Activated T-cell treated with anti-CD3 and anti-CD28 coated beads for 1 hour (primary cell): Measurements from ENCODE around the gene FOS.
"Not testable (repeated sequence)": the region's sequence is repeated elsewhere in the genome, so short reads cannot be mapped to it uniquely, and the experiment has no call there.

ENCODE experiments used
- DNase-seq: peaks from one replicate; pipeline ENCODE4 v3.0.0-alpha.2; 2020; ENCODE audit warnings: low read depth

The FOS gene

DNA sequence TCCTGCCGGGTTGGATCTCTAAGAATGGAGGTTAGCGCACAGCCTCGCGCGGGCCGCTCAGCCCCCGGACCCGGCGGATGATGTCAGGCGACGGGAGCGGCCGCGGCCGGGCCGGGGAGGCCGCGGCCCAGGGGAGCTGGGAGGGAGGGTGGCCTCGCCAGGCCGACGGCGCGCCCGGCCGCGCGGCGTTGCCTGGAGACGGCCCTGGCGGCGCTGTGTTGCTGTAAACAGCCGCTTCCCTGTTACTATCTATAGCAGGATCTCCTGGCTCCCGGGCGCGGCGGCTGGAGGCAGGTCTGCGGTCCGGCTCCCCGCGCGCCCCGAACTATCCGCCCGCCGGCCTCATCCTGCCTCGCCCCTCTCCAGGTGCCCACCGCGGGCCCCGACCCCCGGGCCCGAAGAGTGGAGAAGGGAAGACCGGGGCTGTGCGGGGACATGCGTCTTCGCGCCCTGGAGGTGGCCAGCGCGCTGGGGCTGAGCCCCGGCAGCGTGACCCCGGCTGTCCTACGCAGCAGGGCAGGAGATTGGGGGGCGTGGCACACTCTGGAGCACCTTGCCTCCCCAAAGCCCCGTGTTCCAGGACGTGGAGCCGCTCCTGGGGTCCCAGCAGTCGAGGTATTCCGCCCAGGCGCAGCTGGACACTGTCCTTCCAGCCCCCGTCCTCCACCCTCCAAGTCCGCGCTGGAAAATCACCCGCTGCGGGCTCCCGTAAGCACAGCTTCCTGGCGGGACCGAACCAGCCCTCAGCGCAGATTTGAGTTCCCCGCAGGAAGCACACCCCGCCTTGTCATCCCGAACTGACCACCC is 1.4 kb upstream of the FOS start:
- peak; percentile 44 for DNase-seq

DNA sequence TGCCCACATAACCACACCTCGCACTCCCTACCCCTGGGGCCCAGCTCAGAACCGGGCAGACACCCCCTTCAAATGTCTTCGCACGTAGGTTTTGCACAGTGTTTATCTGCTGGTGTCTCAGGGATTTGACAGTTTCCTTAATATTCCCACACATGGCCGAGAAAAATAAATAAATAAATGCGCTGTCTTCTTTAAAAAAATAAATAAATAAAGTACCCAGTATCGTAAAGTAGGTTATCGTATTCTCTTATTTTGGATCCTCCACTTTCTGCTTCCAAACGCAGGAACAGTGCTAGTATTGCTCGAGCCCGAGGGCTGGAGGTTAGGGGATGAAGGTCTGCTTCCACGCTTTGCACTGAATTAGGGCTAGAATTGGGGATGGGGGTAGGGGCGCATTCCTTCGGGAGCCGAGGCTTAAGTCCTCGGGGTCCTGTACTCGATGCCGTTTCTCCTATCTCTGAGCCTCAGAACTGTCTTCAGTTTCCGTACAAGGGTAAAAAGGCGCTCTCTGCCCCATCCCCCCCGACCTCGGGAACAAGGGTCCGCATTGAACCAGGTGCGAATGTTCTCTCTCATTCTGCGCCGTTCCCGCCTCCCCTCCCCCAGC is 710 bp upstream of the FOS start:
- DNase-seq: no peak

DNA sequence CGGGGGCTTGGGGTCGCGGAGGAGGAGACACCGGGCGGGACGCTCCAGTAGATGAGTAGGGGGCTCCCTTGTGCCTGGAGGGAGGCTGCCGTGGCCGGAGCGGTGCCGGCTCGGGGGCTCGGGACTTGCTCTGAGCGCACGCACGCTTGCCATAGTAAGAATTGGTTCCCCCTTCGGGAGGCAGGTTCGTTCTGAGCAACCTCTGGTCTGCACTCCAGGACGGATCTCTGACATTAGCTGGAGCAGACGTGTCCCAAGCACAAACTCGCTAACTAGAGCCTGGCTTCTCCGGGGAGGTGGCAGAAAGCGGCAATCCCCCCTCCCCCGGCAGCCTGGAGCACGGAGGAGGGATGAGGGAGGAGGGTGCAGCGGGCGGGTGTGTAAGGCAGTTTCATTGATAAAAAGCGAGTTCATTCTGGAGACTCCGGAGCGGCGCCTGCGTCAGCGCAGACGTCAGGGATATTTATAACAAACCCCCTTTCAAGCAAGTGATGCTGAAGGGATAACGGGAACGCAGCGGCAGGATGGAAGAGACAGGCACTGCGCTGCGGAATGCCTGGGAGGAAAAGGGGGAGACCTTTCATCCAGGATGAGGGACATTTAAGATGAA is 630 bp downstream of the FOS start:
- peak; percentile 40 for DNase-seq

GRCh38 chr14:75279763-75280290 is 1.2 kb downstream of the FOS start:
- DNase-seq: no peak

GRCh38 chr14:75280291-75280830 is 1.7 kb downstream of the FOS start:
- DNase-seq: no peak

DNA sequence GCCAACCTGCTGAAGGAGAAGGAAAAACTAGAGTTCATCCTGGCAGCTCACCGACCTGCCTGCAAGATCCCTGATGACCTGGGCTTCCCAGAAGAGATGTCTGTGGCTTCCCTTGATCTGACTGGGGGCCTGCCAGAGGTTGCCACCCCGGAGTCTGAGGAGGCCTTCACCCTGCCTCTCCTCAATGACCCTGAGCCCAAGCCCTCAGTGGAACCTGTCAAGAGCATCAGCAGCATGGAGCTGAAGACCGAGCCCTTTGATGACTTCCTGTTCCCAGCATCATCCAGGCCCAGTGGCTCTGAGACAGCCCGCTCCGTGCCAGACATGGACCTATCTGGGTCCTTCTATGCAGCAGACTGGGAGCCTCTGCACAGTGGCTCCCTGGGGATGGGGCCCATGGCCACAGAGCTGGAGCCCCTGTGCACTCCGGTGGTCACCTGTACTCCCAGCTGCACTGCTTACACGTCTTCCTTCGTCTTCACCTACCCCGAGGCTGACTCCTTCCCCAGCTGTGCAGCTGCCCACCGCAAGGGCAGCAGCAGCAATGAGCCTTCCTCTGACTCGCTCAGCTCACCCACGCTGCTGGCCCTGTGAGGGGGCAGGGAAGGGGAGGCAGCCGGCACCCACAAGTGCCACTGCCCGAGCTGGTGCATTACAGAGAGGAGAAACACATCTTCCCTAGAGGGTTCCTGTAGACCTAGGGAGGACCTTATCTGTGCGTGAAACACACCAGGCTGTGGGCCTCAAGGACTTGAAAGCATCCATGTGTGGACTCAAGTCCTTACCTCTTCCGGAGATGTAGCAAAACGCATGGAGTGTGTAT is 2.4 kb downstream of the FOS start:
- DNase-seq: no peak

DNA sequence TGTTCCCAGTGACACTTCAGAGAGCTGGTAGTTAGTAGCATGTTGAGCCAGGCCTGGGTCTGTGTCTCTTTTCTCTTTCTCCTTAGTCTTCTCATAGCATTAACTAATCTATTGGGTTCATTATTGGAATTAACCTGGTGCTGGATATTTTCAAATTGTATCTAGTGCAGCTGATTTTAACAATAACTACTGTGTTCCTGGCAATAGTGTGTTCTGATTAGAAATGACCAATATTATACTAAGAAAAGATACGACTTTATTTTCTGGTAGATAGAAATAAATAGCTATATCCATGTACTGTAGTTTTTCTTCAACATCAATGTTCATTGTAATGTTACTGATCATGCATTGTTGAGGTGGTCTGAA is 3.0 kb downstream of the FOS start:
- no peak for DNase-seq

DNA sequence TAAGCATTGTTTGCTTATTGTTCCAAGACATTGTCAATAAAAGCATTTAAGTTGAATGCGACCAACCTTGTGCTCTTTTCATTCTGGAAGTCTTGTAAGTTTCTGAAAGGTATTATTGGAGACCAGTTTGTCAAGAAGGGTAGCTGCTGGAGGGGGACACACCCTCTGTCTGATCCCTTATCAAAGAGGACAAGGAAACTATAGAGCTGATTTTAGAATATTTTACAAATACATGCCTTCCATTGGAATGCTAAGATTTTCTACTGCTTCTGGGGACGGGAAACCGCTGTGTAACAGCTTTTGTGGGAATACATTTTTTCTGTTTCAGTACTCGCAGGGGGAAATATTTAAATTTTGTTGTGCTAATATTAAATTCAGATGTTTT is 3.5 kb downstream of the FOS start:
- no peak for DNase-seq

DNA sequence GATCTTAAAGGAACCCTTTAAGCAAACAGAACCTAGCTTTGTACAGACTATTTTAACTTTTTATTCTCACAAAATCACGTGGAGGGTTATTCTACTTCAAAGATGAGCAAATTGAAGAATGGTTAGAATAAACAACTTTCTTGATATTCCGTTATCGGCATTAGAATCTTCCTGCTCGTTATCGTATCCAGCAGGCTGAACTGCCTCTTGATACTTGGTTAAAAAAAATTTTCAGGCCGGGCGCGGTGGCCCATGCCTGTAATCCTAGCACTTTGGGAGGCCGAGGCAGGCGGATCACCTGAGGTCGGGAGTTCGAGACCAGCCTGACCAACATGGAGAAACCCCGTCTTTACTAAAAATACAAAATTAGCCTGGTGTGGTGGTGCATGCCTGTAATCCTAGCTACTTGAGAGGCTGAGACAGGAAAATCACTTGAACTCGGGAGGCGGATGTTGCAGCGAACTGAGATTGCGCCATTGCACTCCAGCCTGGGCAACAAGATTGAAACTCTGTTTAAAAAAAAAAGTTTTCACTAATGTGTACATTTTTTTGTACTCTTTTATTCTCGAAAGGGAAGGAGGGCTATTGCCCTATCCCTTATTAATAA is 4.0 kb downstream of the FOS start:
- not testable (repeated sequence) for DNase-seq

GRCh38 chr14:75283162-75283832 is 4.7 kb downstream of the FOS start:
- no peak for DNase-seq

GRCh38 chr14:75283833-75284563 is 5.4 kb downstream of the FOS start:
- no peak for DNase-seq

- DNase-seq: no peak
Observed at GRCh38 chr14:75285331-75285730, 6.7 kb downstream of the FOS start.

DNA sequence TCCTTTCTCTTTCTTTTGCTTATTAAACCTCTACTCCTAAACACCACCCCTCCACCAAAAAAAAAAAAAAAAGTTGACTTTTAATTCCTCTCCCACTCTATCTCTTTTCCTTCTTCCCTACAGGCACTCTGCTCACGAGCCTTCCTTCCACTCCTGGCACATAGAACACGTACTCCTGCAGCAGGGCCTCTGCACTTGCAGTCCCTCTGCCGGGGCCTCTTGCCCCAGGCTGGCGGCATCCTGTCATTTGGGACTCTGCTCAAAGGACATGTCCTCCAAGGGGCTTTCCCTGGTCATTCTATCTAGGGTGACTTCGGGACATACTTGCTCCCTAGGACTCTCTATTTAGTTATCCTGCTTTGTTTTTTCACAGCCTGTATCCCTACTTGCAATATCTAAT is 7.7 kb downstream of the FOS start:
- no peak for DNase-seq

GRCh38 chr14:75289840-75290388 is 11.3 kb downstream of the FOS start:
- DNase-seq: no peak

DNA sequence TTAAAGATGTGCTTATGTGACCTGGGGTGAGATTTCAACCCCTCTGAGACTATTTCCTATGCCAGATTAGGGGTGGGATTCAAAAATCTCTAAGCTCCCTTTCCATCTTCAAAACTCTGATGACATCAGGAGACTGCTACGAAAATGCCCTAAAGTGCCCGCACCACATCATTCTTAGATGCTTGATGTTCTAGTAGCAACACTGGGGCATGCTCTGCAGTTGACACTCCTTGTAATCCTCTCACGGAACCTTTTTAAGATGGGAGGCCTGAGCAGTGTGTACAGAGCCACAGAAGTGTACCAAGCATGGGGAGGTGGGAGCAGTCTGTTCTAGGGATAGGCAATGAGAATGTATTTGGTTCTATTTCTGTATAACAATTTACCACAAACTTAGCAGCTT is 12.2 kb downstream of the FOS start:
- DNase-seq: no peak

GRCh38 chr14:75291331-75291730 is 12.7 kb downstream of the FOS start:
- DNase-seq: no peak

GRCh38 chr14:75292101-75292563 is 13.5 kb downstream of the FOS start:
- no peak for DNase-seq

DNA sequence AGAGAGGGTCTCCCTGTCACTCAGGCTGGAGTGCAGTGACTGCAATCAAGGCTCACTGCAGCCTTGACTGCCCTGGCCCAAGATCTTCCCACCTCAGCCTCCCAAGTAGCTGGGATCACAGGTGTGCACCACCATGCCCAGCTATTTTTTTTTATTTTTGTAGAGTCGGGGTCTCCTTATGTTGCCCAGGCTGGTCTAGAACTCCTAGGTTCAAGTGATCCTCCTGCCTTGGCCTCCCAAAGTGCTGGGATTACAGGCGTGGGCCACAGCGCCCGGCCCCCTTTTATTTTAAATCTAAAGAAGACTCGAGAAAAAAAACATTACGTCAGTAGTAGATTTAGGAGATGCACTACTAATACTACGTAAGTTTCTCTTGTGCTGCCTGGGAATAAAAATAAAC is 14.3 kb downstream of the FOS start:
- DNase-seq: no peak

GRCh38 chr14:75293920-75294648 is 15.5 kb downstream of the FOS start:
- DNase-seq: peak; percentile 92
